Mucosa of descending colon (tissue), 3 donors: ENCODE results near the gene ASCC3. TPM values are rescaled to one million over a fixed set of nuclear protein-coding genes. Genes with fewer than 3 reads are reported as not detected.
A peak's percentile ranks its signal among the peaks of the same experiment; 100 is the strongest.

Source experiments
- ATAC-seq: fragments of 200-7000 bp; cut with Tn5 transposase; one replicate; pipeline ENCODE4 v1.9.1; 2020; ENCODE audit warnings: mild to moderate bottlenecking, moderate library complexity
- DNase-seq, 3 donors: peaks; one replicate each; pipeline ENCODE4 v3.0.0-alpha.2; 2020
- H3K36me3 ChIP-seq: fragments of 200-600 bp; one replicate; pipeline ENCODE4 v1.8.0; 2021; ENCODE audit warnings: low read depth, mild to moderate bottlenecking
- H3K4me1 ChIP-seq: fragments of 200-600 bp; one replicate; pipeline ENCODE4 v1.8.0; 2021; ENCODE audit warnings: low read depth, mild to moderate bottlenecking
- H3K4me3 ChIP-seq: fragments of 200-600 bp; one replicate; pipeline ENCODE4 v1.8.0; 2021; ENCODE audit warnings: mild to moderate bottlenecking
- H3K9me3 ChIP-seq: fragments of 200-600 bp; one replicate; pipeline ENCODE4 v1.8.0; 2021; ENCODE audit warnings: mild to moderate bottlenecking
- CTCF ChIP-seq: fragments of 200-600 bp; IDR thresholded peaks from one replicate; pipeline ENCODE4 v1.8.0; 2022; ENCODE audit warnings: antibody characterized with exemption, mild to moderate bottlenecking
- intact Hi-C, 2 donors: fragments of 100-400 bp; cut with DNase I in 1 of 2; cut with micrococcal nuclease in 1 of 2; formaldehyde crosslinking; loops; one replicate each; pipeline versions ENCODE4 v1.11.0 to v1.11.1; 2022; cut with DNase I, micrococcal nuclease
- total RNA-seq, 3 donors: library from RNA; stranded (reverse); fragmentation: NEBNext Ultra II Directional in 2 of 3; extraction: Animal tissue kit (Norgen Biotek cat#: 25700) in 2 of 3; gene quantifications; one replicate each; pipeline versions ENCODE4 v1.2.1 to v1.2.4, GENCODE V29; 2021 to 2023
- donor health status: DM: no; HTN: no; CAD: no; lungs with moderate emphysema.
- donor health status: DM: no; HTN: no; CAD: no.
- donor health status: DM: no; HTN: yes; CAD: no.

Gene ASCC3
- total RNA-seq, 3 donors from 2014 or later, result 24.6 to 28.5 (median 27.8) TPM

GRCh38 chr6:100883347-100883746 lies 2.2 kb upstream of the ASCC3 start:
- ATAC-seq (no peak), DNase-seq (no peak)
- no peak for TF ChIP-seq CTCF
- Histone ChIP-seq H3K36me3 (no peaks in the 10 kb centered on the region), H3K4me1 (no peaks in the 10 kb centered on the region), H3K4me3 (no peak overlapping the region), H3K9me3 (no peaks in the 10 kb centered on the region)
- intact Hi-C loops, result no loop called here

- H3K36me3 ChIP-seq, result no peaks in the 10 kb centered on the region
- ATAC-seq (no peak), DNase-seq (no peak)
- no peak for TF ChIP-seq CTCF
- no peaks in the 10 kb centered on the region for H3K4me1 ChIP-seq
- intact Hi-C loops, result no loop called here
- peak overlapping the region; percentile 42 for H3K4me3 ChIP-seq
- H3K9me3 ChIP-seq, result no peaks in the 10 kb centered on the region
These were observed 545 bp upstream of the ASCC3 start for GRCh38 chr6:100881707-100882040.

DNA sequence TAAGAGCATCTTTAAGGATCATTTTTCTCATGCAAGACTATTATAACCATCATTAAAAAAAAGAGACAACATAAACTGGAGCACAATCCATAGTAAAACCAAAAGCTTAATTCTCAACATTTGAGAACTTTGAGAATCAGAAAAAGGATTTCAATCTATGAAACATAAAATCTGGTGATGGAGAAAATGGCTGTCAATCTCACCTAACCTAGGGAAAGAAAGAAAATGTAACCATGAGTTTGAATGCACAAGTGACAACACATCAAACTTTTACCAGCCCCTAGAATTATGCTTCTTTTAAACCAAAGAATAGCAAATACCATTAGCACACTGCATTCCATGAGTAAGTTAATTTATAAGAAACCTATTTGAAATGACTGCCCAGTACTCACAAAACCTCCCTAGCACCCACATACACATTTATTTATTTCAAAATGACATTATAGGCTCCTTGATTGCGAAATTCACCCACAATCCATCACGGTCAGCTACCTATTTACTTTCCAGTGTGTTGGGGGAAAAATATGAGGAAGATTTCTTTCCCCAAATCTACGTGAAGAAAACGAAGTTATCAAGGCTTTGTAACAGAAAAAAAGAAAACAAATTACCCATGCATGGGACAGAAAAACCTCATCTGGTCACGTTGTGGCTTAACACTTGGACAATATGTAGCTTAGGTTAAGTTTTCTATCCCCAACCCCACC lies 828 bp downstream of the ASCC3 start:
- H3K9me3 ChIP-seq, result no peaks in the 10 kb centered on the region
- no peak for TF ChIP-seq CTCF
- ATAC-seq, result no peak
- no peaks in the 10 kb centered on the region for H3K4me1 ChIP-seq
- DNase-seq, result peak in 1 of 3 donors; percentile 17
- peak overlapping the region; percentile 42 for H3K4me3 ChIP-seq
- H3K36me3 ChIP-seq, result no peaks in the 10 kb centered on the region
- intact Hi-C loops, result no loop called here

DNA sequence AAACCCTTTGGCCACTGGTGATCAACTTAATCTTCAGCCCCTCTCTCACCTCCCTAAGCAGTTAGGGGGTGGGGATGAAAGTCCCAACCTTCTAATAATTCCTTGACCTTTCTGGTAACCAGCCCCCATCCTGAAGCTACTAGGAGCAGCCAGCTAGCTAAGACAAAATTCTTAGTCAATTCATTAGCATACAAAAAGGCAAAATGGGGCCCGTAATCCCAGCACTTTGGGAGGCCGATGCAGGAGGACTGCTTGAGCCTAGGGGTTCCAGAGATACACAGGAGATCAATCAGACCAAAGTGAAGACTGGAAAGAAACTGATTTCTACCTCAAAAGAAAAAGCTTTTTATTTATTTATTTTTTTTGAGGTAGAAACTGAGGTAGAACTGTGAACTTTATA lies 1.8 kb downstream of the ASCC3 start:
- Histone ChIP-seq H3K36me3 (no peaks in the 10 kb centered on the region), H3K4me1 (peaks cover 2% of the 10 kb centered on the region), H3K4me3 (no peak overlapping the region), H3K9me3 (no peaks in the 10 kb centered on the region)
- TF ChIP-seq CTCF, result no peak
- ATAC-seq (no peak), DNase-seq (no peak)
- intact Hi-C loops, result no loop called here

DNA sequence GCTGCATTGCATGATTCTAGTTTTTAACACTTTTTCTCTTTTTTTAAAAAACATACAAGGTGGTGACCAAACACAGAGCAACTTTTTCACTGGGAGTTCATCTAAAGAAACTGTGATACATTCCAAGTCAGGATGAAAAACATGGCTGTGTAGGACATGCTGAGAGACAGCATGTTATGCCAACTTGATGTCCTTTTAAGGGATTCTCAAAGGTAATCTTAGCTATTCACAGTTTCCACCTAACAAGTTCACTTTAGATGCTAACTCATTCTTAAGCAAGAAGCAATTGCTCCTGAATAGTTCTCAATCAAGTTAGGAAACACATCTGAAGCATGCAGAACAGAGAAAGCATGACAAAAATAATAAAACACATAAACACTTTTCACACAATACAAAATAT lies 3.3 kb downstream of the ASCC3 start:
- intact Hi-C loops, result no loop called here

More for the DNA sequence above, 3.3 kb downstream of the ASCC3 start:
- DNase-seq (no peak), ATAC-seq (no peak)
- Histone ChIP-seq H3K4me3 (no peak overlapping the region), H3K36me3 (no peaks in the 10 kb centered on the region), H3K4me1 (peaks cover 2% of the 10 kb centered on the region), H3K9me3 (no peaks in the 10 kb centered on the region)
- no peak for TF ChIP-seq CTCF
